Gastrocnemius medialis (tissue), 4 donors: Measurements from ENCODE around the gene RBPJL. TPM values are rescaled to one million over a fixed set of nuclear protein-coding genes. Genes with fewer than 3 reads are reported as not detected.
A peak's percentile ranks its signal among the peaks of the same experiment; 100 is the strongest.
"Not testable (repeated sequence)": the region's sequence is repeated elsewhere in the genome, so short reads cannot be mapped to it uniquely, and the experiment has no call there.

Source experiments
- ATAC-seq, 2 donors: fragments of 150-250 bp; one replicate each; pipeline ENCODE4 v1.9.1; 2016
- DNase-seq, 2 donors: peaks; one replicate each; pipeline ENCODE4 v3.0.0-alpha.2; 2019
- H3K27ac ChIP-seq, 4 donors: fragments of 200-600 bp; sonication (generic); 1 replicate in 1 of 4; 2 replicates in 3 of 4; pipeline ENCODE4 v1.5.1; 2016 to 2018; ENCODE audit warnings: mild to moderate bottlenecking in 2 of 4, moderate library complexity in 1 of 4
- H3K27me3 ChIP-seq, 3 donors: fragments of 200-600 bp; sonication (generic) in 2 of 3; 1 replicate in 1 of 3; 2 replicates in 2 of 3; pipeline versions ENCODE4 v1.5.1 to v1.6.0; 2016 to 2019; ENCODE audit warnings: mild to moderate bottlenecking in 1 of 3, moderate library complexity in 1 of 3
- H3K36me3 ChIP-seq, 2 donors: fragments of 200-600 bp; sonication (generic) in 1 of 2; one replicate each; pipeline ENCODE4 v1.5.1; 2017 to 2018
- H3K4me1 ChIP-seq, 2 donors: fragments of 200-600 bp; sonication (generic) in 1 of 2; one replicate each; pipeline ENCODE4 v1.5.1; 2016 to 2017; ENCODE audit warnings: mild to moderate bottlenecking in 2 of 2
- H3K4me3 ChIP-seq, 4 donors: fragments of 200-600 bp; sonication (generic) in 3 of 4; 1 replicate in 1 of 4; 2 replicates in 3 of 4; pipeline ENCODE4 v1.5.1; 2016 to 2019; ENCODE audit warnings: mild to moderate bottlenecking in 2 of 4
- H3K9me3 ChIP-seq, 3 donors: fragments of 200-600 bp; sonication (generic) in 2 of 3; 1 replicate in 1 of 3; 2 replicates in 2 of 3; pipeline ENCODE4 v1.5.1; 2016 to 2019
- CTCF ChIP-seq, 5 experiments: fragments of 450-650 bp in 3 of 5; fragments of 200-600 bp in 2 of 5; sonication (generic) in 2 of 5; IDR thresholded peaks in 4 of 5; conservative IDR thresholded peaks in 1 of 5; 1 replicate in 4 of 5; 2 replicates in 1 of 5; pipeline ENCODE4 v1.5.1; 2016 to 2019; ENCODE audit warnings: antibody characterized with exemption in 5 of 5, mild to moderate bottlenecking in 3 of 5, moderate library complexity in 3 of 5
- POLR2A ChIP-seq, 2 donors: fragments of 450-650 bp; IDR thresholded peaks; one replicate each; pipeline ENCODE4 v1.6.1; 2017; ENCODE audit warnings: antibody characterized with exemption in 2 of 2, mild to moderate bottlenecking in 2 of 2, moderate library complexity in 2 of 2
- in situ Hi-C, 4 donors: fragments of 200-750 bp; cut with MboI; loops; one replicate each; pipeline versions ENCODE4 v1.15.0 to v1.8.0; 2017; ENCODE audit warnings: low sequenced_read_pairs in 4 of 4
- intact Hi-C: fragments of 100-400 bp; cut with DNase I; formaldehyde crosslinking; loops from one replicate; pipeline ENCODE4 v1.15.1; 2023; ENCODE audit warnings: low total_unique reads
- total RNA-seq, 4 donors: library from RNA; depleted of rRNA; stranded (reverse); fragments of >200 nt; gene quantifications; one replicate each; pipeline versions ENCODE4 v1.1.0 to v1.2.3, GENCODE V29; 2016

Gene RBPJL
- total RNA-seq, 4 donors from 2014 or later: not detected

GRCh38 chr20:45346851-45347250 is 40.2 kb downstream of the RBPJL start:
- H3K4me1 ChIP-seq: peaks cover 32 to 55% of the 10 kb centered on the region in 2 donors
- TF ChIP-seq POLR2A (IDR thresholded peaks at IDR 0.05): no peak
- TF ChIP-seq CTCF (IDR thresholded peaks at IDR 0.05 in 4 of 5, conservative IDR thresholded peaks at IDR 0.05 in 1 of 5): no peak
- intact Hi-C loops: no loop called here
- no peaks in the 10 kb centered on the region for H3K9me3 ChIP-seq
- no peak for ATAC-seq
- peak overlapping the region; percentile 90 to 100 (median 98) for H3K27ac ChIP-seq
- H3K27me3 ChIP-seq: no peaks in the 10 kb centered on the region
- peak overlapping the region; percentile 60 to 97 (median 91) for H3K4me3 ChIP-seq
- H3K36me3 ChIP-seq: no peaks in the 10 kb centered on the region
- DNase-seq: no peak
- in situ Hi-C loops: loop anchor here in 2 of 4 donors (25.0 kb wide), 2 partner anchors 1135 to 1160 kb away; partner anchors contain the start of genes JPH2 (in 1 of the 2) and OSER1 (in 1 of the 2)

- no peaks in the 10 kb centered on the region for H3K36me3 ChIP-seq
- ATAC-seq (no peak), DNase-seq (peak in 1 of 2 donors; percentile 58)
- no peaks in the 10 kb centered on the region for H3K9me3 ChIP-seq
- in situ Hi-C loops: loop anchor here in 2 of 4 donors (25.0 kb wide), 2 partner anchors 1135 to 1160 kb away; partner anchors contain the start of genes JPH2 (in 1 of the 2) and OSER1 (in 1 of the 2)
- H3K27me3 ChIP-seq: no peaks in the 10 kb centered on the region
- H3K4me1 ChIP-seq: peaks cover 28 to 52% of the 10 kb centered on the region in 2 donors
- peak overlapping the region; percentile 90 to 100 (median 98) for H3K27ac ChIP-seq
- H3K4me3 ChIP-seq: peak overlapping the region; percentile 60 to 97 (median 91)
- TF ChIP-seq POLR2A (IDR thresholded peaks at IDR 0.05): no peak
- no peak for TF ChIP-seq CTCF (IDR thresholded peaks at IDR 0.05 in 4 of 5, conservative IDR thresholded peaks at IDR 0.05 in 1 of 5)
- intact Hi-C loops: no loop called here
Measured at GRCh38 chr20:45347297-45347935, 40.8 kb downstream of the RBPJL start.

- DNase-seq (peak; percentile 65 to 86), ATAC-seq (peak; percentile 35 to 45)
- no peaks in the 10 kb centered on the region for H3K36me3 ChIP-seq
- H3K4me1 ChIP-seq: peaks cover 21 to 45% of the 10 kb centered on the region in 2 donors
- H3K27me3 ChIP-seq: no peaks in the 10 kb centered on the region
- in situ Hi-C loops (loop anchor here in 2 of 4 donors (25.0 kb wide), 2 partner anchors 1136 to 1161 kb away; partner anchors contain the start of genes JPH2 (in 1 of the 2) and OSER1 (in 1 of the 2)), intact Hi-C loops (no loop called here)
- H3K4me3 ChIP-seq: peak within 1 kb of the TSS; percentile 60 to 97 (median 91)
- H3K27ac ChIP-seq: peak within 1 kb of the TSS; percentile 90 to 100 (median 98)
- no peaks in the 10 kb centered on the region for H3K9me3 ChIP-seq
- TF ChIP-seq CTCF (IDR thresholded peaks at IDR 0.05 in 4 of 5, conservative IDR thresholded peaks at IDR 0.05 in 1 of 5) (no peak), POLR2A (IDR thresholded peaks at IDR 0.05) (peak; percentile 99)
Measured at GRCh38 chr20:45347936-45348778, 41.5 kb downstream of the RBPJL start, which contains the start of gene SDC4. TSS of gene SDC4 (minus strand) at chr20:45348424. CDS start at chr20:45348384, 40 bp downstream.

GRCh38 chr20:45350217-45350616 is 43.6 kb downstream of the RBPJL start:
- intact Hi-C loops (loop anchor here (10.0 kb wide), 1 partner anchor 855 kb away; no protein-coding TSS in a partner anchor), in situ Hi-C loops (loop anchor here in 1 of 4 donors (25.0 kb wide), 1 partner anchor 1138 kb away; the partner anchor contains the start of gene OSER1)
- ATAC-seq (no peak), DNase-seq (no peak)
- Histone ChIP-seq H3K9me3 (no peaks in the 10 kb centered on the region), H3K4me1 (peaks cover 5 to 24% of the 10 kb centered on the region in 2 donors), H3K27me3 (no peaks in the 10 kb centered on the region), H3K36me3 (no peaks in the 10 kb centered on the region), H3K27ac (peak overlapping the region in 3 of 4 donors; percentile 90 to 100 (median 99)), H3K4me3 (no peak overlapping the region)
- TF ChIP-seq POLR2A (IDR thresholded peaks at IDR 0.05): no peak
- no peak for TF ChIP-seq CTCF (IDR thresholded peaks at IDR 0.05 in 4 of 5, conservative IDR thresholded peaks at IDR 0.05 in 1 of 5)

GRCh38 chr20:45350795-45351194 is 44.2 kb downstream of the RBPJL start:
- in situ Hi-C loops (loop anchor here in 1 of 4 donors (25.0 kb wide), 1 partner anchor 1138 kb away; the partner anchor contains the start of gene OSER1), intact Hi-C loops (loop anchor here (10.0 kb wide), 1 partner anchor 856 kb away; no protein-coding TSS in a partner anchor)
- ATAC-seq, DNase-seq, H3K27ac ChIP-seq, H3K36me3 ChIP-seq, H3K9me3 ChIP-seq, H3K4me3 ChIP-seq, H3K27me3 ChIP-seq: not testable (repeated sequence)
- peaks cover 0 to 22% of the 10 kb centered on the region in 2 donors for H3K4me1 ChIP-seq
